OCI-LY3 (cell line): ENCODE data around the gene SLC1A7.

Source experiments
- H2AFZ ChIP-seq: fragments of 200-600, 300-600 bp; shearing (Covaris generic); 2 replicates; pipeline ENCODE4 v1.6.0; 2014; ENCODE audit warnings: antibody characterized with exemption, low read depth, low read length
- H3K27ac ChIP-seq: fragments of 200-600, 300-600 bp; sonication (generic); 2 replicates; pipeline ENCODE4 v1.5.1; 2014; ENCODE audit warnings: mild to moderate bottlenecking, low read length, moderate library complexity, mixed read lengths
- H3K27me3 ChIP-seq: fragments of 200-600, 300-600 bp; sonication (generic); 2 replicates; pipeline ENCODE4 v1.6.1; 2014; ENCODE audit warnings: low read depth, low read length, mixed read lengths
- H3K36me3 ChIP-seq: fragments of 200-600, 300-600 bp; sonication (generic); replicated peaks from 2 replicates; pipeline ENCODE3; 2014; ENCODE audit warnings: low read depth, low read length, mixed read lengths
- H3K4me1 ChIP-seq: fragments of 300-600, 200-600 bp; sonication (generic); 2 replicates; pipeline ENCODE4 v1.6.1; 2014; ENCODE audit warnings: low read length, mixed read lengths
- H3K4me2 ChIP-seq: fragments of 200-600, 300-600 bp; sonication (generic); 2 replicates; pipeline ENCODE4 v1.6.1; 2014; ENCODE audit warnings: low read length, mixed read lengths
- H3K4me3 ChIP-seq: fragments of 300-600, 200-600 bp; sonication (generic); 2 replicates; pipeline ENCODE4 v1.5.1; 2014; ENCODE audit warnings: antibody characterized with exemption, mild to moderate bottlenecking, low read length, moderate library complexity
- H3K79me2 ChIP-seq: fragments of 300-600, 200-600 bp; shearing (Covaris generic); 2 replicates; pipeline ENCODE4 v1.6.1; 2014; ENCODE audit warnings: mild to moderate bottlenecking, low read length, mixed read lengths
- H3K9ac ChIP-seq: fragments of 300-600, 200-600 bp; shearing (Covaris generic); 2 replicates; pipeline ENCODE4 v1.6.0; 2014; ENCODE audit warnings: mild to moderate bottlenecking, low read length, moderate library complexity
- H3K9me3 ChIP-seq: fragments of 200-600, 300-600 bp; shearing (Covaris generic); 2 replicates; pipeline ENCODE4 v1.6.1; 2014; ENCODE audit warnings: low read length, mixed read lengths; ENCODE audit not compliant: insufficient read depth
- H4K20me1 ChIP-seq: fragments of 200-600, 300-600 bp; sonication (generic); 2 replicates; pipeline ENCODE4 v1.6.1; 2016; ENCODE audit warnings: low read length, mixed read lengths; ENCODE audit not compliant: insufficient read depth
- EZH2phosphoT487 ChIP-seq: fragments of 200-600 bp; shearing (Covaris generic); IDR thresholded peaks from 2 replicates; pipeline ENCODE4 v1.6.1; 2018; ENCODE audit warnings: antibody characterized with exemption, mixed run types, low read depth
- TF ChIP-seq, protein P1 (sequence below): fragments of 200-600, 300-600 bp; sonication (generic); IDR thresholded peaks from 2 replicates; pipeline ENCODE4 v1.5.1; 2014; ENCODE audit warnings: antibody characterized with exemption, low read length, low read depth

SLC1A7 gene

DNA sequence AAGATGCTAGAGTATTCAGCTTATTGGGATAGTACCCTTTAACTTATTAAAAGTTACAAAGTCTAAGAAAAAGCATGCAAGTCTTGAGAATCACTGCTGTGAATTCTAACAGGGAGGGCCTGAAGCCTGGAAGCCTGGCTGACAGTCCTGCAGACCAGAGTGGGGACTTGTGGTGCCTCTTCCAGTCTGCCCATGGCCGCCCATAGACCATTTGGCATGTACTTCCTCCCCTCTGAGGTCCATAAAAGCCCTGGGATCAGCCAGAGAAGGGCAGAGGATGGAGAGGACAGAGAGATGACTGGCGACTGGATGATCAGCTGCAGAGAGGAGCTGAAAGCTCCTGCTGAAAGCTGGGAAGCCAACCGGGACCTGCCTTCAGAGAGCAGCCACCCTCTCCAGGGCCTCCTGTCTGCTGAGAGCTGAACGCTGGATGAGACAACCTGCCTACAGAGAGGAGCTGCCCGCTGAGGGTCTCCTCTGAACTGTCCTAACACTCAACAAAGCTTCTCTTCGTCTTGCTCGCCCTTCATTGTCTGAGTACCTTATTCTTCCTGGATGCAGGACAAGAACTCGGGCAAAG is 12.5 kb upstream of the SLC1A7 start:
- H3K9me3 ChIP-seq = no peaks in the 10 kb centered on the region
- no peak overlapping the region for H2AFZ ChIP-seq
- H4K20me1 ChIP-seq = no peaks in the 10 kb centered on the region
- no peaks in the 10 kb centered on the region for H3K79me2 ChIP-seq
- no peaks in the 10 kb centered on the region for H3K36me3 ChIP-seq
- TF ChIP-seq, protein P1, sequence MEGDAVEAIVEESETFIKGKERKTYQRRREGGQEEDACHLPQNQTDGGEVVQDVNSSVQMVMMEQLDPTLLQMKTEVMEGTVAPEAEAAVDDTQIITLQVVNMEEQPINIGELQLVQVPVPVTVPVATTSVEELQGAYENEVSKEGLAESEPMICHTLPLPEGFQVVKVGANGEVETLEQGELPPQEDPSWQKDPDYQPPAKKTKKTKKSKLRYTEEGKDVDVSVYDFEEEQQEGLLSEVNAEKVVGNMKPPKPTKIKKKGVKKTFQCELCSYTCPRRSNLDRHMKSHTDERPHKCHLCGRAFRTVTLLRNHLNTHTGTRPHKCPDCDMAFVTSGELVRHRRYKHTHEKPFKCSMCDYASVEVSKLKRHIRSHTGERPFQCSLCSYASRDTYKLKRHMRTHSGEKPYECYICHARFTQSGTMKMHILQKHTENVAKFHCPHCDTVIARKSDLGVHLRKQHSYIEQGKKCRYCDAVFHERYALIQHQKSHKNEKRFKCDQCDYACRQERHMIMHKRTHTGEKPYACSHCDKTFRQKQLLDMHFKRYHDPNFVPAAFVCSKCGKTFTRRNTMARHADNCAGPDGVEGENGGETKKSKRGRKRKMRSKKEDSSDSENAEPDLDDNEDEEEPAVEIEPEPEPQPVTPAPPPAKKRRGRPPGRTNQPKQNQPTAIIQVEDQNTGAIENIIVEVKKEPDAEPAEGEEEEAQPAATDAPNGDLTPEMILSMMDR = no peak
- no peak for TF ChIP-seq EZH2phosphoT487
- no peak overlapping the region for H3K4me2 ChIP-seq
- H3K27ac ChIP-seq = no peak overlapping the region
- no peaks in the 10 kb centered on the region for H3K27me3 ChIP-seq
- H3K4me3 ChIP-seq = no peak overlapping the region
- no peak overlapping the region for H3K9ac ChIP-seq
- no peaks in the 10 kb centered on the region for H3K4me1 ChIP-seq

DNA sequence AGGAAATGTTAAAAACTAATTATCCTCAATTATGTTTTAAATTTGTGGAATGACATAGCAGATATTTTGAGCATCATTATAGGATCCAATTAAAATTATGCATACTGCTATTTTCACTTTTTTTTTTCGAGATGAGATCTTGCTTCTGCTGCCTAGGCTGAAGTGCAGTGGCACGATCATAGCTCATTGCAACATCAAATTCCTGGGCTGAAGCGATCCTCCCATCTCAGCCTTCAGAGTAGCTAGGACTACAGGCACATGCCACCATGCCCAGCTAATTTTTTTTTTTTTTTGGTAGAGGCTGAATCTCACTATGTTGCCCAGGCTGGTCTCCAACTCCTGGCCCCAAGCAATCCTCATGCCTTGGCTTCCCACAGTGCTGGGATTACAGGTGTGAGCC is 11.3 kb upstream of the SLC1A7 start:
- H3K27ac ChIP-seq = no peak overlapping the region
- H3K9me3 ChIP-seq = no peaks in the 10 kb centered on the region
- no peak overlapping the region for H3K4me2 ChIP-seq
- TF ChIP-seq EZH2phosphoT487 = no peak
- TF ChIP-seq, protein P1 = no peak
- H3K36me3 ChIP-seq = no peaks in the 10 kb centered on the region
- no peaks in the 10 kb centered on the region for H3K4me1 ChIP-seq
- H4K20me1 ChIP-seq = no peaks in the 10 kb centered on the region
- no peaks in the 10 kb centered on the region for H3K27me3 ChIP-seq
- H3K4me3 ChIP-seq = no peak overlapping the region
- no peak overlapping the region for H2AFZ ChIP-seq
- no peaks in the 10 kb centered on the region for H3K79me2 ChIP-seq
- H3K9ac ChIP-seq = no peak overlapping the region

DNA sequence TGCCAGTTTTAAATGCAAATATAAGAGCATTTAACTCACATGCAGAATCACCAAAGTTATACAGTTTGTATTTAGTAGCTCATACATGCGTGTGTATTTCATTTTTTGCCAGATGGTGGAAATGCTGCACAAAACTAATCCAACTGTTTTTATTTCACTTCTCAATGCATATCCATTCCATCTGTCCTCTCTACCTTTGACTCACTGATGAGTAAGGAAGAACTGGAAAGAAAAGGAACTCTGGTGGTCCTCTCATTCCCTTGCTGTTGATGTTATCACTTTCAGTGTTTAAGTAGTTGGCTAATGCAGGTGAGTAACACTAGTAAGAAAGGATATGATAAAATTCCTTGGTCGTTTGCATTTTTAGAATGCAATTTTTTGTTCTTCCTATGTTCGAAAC is 5.7 kb upstream of the SLC1A7 start:
- Histone ChIP-seq H3K9me3 (no peaks in the 10 kb centered on the region), H2AFZ (no peak overlapping the region), H3K4me3 (no peak overlapping the region), H4K20me1 (no peaks in the 10 kb centered on the region), H3K4me1 (no peaks in the 10 kb centered on the region), H3K27ac (no peak overlapping the region), H3K79me2 (no peaks in the 10 kb centered on the region), H3K4me2 (no peak overlapping the region), H3K9ac (no peak overlapping the region), H3K36me3 (no peaks in the 10 kb centered on the region), H3K27me3 (no peaks in the 10 kb centered on the region)
- TF ChIP-seq EZH2phosphoT487 = no peak

DNA sequence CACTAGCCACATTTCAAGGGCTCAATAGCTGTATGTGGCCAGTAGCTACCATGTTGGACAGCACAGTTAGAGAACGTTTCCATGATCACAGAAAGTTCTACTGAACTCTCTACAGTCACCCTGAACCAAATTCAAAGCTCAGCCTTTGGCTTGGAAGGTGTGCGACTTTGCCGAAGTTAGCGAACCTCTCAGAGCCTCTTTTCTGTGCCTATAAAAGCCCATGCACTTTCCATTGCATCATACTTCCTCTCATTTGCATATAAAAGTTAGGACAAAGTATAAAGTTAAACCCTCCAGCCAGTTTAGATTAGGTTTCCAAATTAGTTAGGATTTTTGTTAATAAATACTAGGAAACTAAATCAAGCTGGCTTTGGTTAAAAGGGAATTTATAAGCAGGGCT is 4.7 kb upstream of the SLC1A7 start:
- Histone ChIP-seq H3K9ac (no peak overlapping the region), H3K27ac (no peak overlapping the region), H3K4me3 (no peak overlapping the region)

DNA sequence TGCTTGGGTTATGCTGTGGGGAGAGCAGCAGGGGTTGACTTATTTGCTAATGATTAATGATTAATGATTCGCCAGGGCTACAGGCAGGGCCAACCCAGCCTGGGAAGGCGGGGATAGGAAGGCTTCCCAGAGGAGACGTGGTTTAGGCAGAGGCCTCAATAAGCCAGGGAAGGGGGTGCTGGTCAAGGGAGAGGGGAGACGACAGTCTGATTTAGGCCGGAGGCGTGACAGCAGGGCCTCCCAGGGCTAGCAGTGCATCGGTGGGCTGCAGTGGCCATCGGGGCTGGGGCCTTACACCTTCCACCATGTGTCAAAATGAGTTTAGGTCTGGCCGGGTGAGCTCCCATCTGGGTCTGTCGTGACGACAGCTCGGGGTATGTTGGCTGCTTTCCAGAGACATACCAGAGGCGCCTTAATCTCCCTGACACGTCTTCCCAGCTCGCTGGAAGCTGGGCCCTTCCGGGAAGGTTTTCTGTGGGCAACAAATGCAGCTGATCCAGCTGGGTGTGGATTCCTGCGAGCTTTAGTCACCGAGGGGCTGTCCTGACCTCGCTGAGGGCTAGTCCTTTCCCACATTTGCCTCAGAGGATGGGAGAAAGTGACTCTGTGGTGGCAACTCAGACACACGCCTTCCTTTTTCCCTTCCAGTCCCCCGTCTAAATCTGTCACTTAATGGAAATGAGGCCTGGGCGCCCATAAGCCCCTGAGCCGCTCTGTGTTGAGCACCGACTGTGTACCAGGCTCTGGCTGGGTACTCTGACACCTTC is 3.7 kb upstream of the SLC1A7 start:
- Histone ChIP-seq H3K79me2 (no peaks in the 10 kb centered on the region), H2AFZ (no peak overlapping the region), H3K4me3 (no peak overlapping the region), H3K4me1 (no peaks in the 10 kb centered on the region), H3K9me3 (no peaks in the 10 kb centered on the region), H3K4me2 (no peak overlapping the region), H3K9ac (no peak overlapping the region), H4K20me1 (no peaks in the 10 kb centered on the region), H3K27ac (no peak overlapping the region), H3K36me3 (no peaks in the 10 kb centered on the region), H3K27me3 (no peaks in the 10 kb centered on the region)
- TF ChIP-seq, protein P1 = no peak
- no peak for TF ChIP-seq EZH2phosphoT487

More for the DNA sequence above, 4.7 kb upstream of the SLC1A7 start:
- no peak overlapping the region for H3K4me2 ChIP-seq
- H2AFZ ChIP-seq = no peak overlapping the region
- no peaks in the 10 kb centered on the region for H3K9me3 ChIP-seq
- no peaks in the 10 kb centered on the region for H3K27me3 ChIP-seq
- no peak for TF ChIP-seq EZH2phosphoT487
- no peaks in the 10 kb centered on the region for H4K20me1 ChIP-seq
- no peaks in the 10 kb centered on the region for H3K79me2 ChIP-seq
- H3K36me3 ChIP-seq = no peaks in the 10 kb centered on the region
- H3K4me1 ChIP-seq = no peaks in the 10 kb centered on the region
